Skeletal muscle cell (primary cell): ENCODE measurements around the gene ZNF215.
"Not testable (repeated sequence)": the region's sequence is repeated elsewhere in the genome, so short reads cannot be mapped to it uniquely, and the experiment has no call there.

Experiments used
- DNase-seq: peaks from one replicate; pipeline ENCODE4 v3.0.0-alpha.2; 2010; ENCODE audit warnings: low read depth
- H3K4me3 ChIP-seq: 2 replicates; pipeline ENCODE4 v1.5.1; 2011; ENCODE audit warnings: low read depth, mild to moderate bottlenecking, control low read depth, low read length, moderate library complexity

Gene ZNF215

DNA sequence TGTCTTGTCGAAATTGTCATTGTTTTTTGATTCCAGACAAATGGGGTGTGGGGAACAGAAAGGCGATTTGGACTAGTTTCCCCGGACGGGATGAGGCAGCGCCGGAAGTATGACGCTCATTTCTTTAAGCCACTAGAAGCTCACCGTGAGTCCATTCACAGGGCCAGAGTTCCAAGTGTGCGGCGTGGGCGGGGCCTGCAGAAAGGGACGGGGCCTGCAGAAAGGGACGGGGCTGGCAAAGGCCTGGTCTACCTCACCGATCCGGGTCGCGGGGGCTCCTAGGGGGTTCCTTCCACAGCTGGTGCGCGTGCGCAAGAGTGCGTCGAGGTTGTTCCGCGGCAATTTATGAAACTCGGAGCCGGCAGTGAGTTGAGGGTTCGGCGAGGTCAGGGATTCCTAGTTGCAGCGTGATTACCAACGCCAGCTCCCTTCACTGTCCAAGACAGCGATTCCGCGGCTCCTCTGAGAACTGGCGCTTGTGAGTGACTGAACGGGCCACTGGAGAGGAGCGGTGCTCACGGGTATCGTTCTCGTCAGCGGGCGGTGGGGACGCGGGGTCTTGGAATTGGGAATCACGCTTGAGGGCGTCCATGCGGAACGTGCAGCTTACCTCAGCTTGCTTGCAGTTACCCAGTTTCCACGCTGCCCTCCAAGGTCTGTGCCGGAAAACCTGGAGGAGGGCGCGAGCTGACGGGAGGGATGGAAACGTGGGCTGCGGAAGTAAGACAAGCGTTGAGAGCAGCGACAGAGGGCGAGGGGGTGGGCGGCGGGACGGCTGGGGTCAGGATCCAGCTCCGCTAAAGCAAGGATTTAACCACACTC lies at the start of gene ZNF215:
ZNF215 (plus strand) TSS at position 219 of the 822 bp plus-strand sequence. CDS start 5,847 bp downstream, outside the sequence.
- H3K4me3 ChIP-seq = peak within 1 kb of the TSS; percentile 81
- DNase-seq = peak; percentile 60

DNA sequence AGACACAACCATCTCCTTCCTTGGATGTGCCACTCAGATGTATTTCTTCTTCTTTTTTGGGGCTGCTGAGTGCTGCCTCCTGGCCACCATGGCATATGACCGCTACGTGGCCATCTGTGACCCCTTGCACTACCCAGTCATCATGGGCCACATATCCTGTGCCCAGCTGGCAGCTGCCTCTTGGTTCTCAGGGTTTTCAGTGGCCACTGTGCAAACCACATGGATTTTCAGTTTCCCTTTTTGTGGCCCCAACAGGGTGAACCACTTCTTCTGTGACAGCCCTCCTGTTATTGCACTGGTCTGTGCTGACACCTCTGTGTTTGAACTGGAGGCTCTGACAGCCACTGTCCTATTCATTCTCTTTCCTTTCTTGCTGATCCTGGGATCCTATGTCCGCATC lies 49.3 kb upstream of the ZNF215 start:
- no peak for DNase-seq
- H3K4me3 ChIP-seq = no peak overlapping the region

DNA sequence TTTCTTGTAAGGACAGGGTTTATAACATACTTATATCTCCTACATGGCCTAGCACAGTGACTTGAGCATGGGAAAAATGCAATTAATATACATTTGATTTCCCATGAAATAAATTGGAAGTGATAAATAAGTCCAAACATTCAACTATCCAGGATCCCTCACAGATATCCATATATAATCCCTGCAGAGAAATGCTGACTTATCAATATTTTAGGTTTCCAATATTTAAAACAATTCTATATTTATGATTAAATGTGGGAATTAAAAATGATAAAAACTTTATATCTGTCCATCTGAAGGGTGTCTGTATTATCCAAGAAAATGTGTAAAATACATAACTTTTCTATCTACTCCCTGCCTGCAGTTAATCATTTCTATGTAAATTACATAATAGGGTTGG lies 43.5 kb upstream of the ZNF215 start:
- DNase-seq = no peak

DNA sequence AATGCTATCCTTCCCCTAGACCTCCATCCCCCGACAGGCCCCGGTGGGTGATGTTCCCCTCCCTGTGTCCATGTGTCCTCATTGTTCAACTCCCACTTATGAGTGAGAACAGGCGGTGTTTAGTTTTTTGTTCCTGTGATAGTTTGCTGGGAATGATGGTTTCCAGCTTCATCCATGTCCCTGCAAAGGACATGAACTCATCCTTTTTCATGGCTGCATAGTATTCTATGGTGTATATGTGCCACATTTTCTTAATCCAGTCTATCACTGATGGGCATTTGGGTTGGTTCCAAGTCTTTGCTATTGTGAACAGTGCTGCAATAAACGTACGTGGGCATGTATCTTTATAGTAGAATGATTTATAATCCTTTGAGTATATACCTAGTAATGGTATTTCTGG lies 38.5 kb upstream of the ZNF215 start:
- H3K4me3 ChIP-seq, DNase-seq: not testable (repeated sequence)

More for the DNA sequence above, 43.5 kb upstream of the ZNF215 start:
- H3K4me3 ChIP-seq = no peak overlapping the region

DNA sequence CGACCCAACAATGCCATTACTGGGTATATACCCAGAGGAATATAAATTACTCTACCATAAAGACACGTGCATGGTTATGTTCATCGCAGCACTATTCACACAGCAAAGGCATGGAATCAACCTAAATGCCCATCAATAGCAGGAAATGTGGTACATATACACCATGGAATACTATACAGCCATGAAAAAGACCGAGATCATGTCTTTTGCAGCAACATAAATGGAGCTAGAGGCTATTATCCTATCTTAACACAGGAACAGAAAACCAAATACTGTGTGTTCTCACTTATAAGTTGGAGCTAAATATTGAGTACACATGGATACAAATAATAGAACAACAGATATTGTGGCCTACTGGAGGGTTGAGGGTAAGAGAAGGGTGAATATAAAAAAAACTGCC lies 37.4 kb upstream of the ZNF215 start:
- no peak for DNase-seq
- H3K4me3 ChIP-seq = no peak overlapping the region

DNA sequence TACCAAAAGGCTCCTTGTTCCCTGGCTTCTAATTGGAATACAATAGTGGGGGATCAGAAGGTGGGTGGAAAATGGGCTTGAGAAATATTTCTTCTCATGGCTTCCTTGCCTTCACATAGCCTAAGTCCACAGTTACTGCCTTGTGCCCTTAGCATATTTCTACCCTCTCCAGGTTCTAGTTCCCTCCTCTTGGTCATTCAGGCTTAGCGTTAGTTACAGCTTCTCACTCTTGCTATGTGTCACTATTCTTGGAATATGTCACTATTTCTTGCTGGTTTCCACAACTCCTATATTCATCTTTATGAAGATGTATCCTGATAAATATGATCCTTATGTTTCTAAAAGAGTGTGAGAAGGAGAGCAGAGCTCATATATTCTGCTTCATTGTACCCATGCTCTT lies 36.4 kb upstream of the ZNF215 start:
- DNase-seq = no peak

DNA sequence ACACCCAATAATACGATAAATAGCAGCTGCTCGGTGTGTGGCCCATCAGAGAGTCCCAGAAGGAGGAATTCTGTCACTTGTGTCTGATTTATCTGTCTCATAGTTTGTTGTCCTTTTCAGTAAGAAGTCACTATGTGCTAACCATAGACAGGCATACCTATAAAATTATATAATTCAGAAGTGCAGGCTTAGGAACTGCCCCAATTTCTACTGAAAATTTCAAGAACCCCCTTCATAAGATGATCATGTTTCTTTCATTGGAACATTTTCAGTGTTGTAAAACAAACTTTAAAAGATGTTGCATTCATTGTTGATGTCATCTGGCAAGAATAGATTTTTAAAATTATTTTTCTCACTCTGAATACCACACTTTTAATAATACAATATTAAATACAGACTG lies 33.8 kb upstream of the ZNF215 start, which contains the start of gene OR2D2:
OR2D2 (minus strand) TSS at position 101 of the 400 bp plus-strand sequence; CDS start at position 101, 0 bp downstream.
- DNase-seq = no peak
- H3K4me3 ChIP-seq = no peak within 1 kb of the TSS

More for the DNA sequence above, 36.4 kb upstream of the ZNF215 start:
- no peak overlapping the region for H3K4me3 ChIP-seq

DNA sequence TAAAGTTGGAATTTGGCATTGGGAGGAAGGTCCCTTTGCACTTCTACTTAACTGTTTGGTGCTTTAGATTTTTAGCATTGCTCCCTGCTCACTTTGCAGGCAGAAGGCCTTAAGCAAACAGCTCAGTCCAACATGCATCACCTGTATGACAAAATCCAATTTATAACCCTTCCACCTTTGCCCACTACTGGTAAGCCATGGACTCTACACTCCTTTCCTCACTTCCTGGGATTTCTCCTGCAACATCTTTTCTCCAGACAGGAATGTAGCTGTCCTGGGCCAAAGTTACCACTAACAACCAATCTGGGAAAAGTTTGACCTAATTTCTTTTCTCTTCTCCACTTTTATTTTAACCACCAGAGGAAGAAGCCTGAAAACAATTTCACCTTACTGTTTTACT lies 32.1 kb upstream of the ZNF215 start:
- H3K4me3 ChIP-seq = no peak overlapping the region
- no peak for DNase-seq

DNA sequence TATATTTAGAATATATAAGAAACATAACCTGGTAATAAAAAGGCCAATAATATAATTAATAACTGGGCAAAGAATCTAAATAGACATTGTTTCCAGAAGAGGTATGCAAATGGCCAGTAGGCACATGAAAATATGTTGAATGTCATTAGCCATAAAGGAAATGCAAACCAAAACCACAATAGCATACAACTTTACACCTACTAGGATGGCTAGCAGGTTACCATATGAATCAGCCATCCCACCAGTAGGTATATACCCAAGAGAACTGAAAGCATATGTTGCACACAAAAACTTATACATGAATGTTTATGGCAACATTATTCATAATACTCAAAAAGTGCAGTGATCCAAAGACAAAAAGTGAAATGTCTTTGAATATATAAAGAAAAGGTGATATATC lies 31.2 kb upstream of the ZNF215 start:
- H3K4me3 ChIP-seq = no peak overlapping the region
- no peak for DNase-seq

DNA sequence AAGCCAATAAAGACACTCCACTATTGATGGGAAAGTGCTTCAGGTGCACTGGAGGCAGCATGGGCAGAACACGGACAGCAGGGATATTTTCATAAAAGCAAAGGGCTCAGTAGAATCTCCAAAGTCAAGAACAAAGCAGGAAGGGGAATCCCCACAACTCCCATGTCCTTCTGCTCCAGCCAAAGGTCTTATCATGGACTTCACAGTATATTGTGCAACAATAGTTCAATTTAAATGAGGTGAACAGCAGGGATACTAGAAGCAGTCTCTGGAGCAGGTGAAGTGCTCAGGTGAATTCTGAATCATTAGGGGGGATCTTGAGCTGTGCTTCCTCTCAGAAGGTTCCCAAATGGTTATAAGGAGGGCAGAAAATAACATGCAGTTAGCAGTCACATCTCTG lies 27.3 kb upstream of the ZNF215 start:
- no peak for DNase-seq
- H3K4me3 ChIP-seq = no peak overlapping the region

DNA sequence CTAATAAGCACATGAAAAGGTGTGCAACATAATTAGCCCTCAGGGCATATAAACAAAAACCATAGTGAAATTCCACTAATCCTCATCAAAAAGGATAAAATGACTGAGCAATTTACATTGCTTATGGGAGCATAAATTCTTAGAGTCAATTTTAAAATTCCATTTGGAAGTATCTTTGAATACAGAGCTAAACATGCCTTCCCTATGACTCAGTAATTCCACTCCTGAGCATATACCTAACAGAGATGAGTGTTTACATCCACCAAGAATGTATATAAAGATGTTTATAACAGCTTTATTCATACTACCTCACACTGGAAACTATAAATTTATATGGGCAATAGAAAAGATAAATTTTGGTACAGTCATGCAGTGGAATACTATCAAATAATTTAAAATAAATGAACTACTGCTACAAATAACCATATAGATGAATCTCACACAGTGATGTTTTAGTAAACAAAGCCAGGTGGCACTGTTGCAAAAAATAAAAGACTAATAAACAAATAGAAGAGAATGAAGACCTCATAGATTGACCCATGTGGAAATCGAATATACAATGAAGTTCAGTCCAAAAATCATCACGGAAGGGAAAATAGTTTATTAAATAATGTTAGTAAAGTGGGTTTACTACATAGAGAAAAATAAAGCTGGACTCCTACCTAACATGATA lies 25.8 kb upstream of the ZNF215 start:
- DNase-seq = no peak
- H3K4me3 ChIP-seq = no peak overlapping the region

DNA sequence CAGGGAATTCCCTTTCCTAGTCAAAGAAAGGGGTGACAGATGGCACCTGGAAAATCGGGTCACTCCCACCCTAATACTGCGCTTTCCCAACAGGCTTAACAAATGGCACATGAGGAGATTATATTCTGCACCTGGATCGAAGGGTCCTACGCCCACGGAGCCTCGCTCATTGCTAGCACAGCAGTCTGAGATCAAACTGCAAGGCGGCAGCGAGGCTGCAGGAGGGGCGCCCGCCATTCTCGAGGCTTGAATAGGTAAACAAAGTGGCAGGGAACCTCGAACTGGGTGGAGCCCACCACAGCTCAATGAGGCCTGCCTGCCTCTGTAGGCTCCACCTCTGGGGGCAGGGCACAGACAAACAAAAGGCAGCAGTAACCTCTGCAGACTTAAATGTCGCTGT lies 21.4 kb upstream of the ZNF215 start:
- DNase-seq, H3K4me3 ChIP-seq: not testable (repeated sequence)

DNA sequence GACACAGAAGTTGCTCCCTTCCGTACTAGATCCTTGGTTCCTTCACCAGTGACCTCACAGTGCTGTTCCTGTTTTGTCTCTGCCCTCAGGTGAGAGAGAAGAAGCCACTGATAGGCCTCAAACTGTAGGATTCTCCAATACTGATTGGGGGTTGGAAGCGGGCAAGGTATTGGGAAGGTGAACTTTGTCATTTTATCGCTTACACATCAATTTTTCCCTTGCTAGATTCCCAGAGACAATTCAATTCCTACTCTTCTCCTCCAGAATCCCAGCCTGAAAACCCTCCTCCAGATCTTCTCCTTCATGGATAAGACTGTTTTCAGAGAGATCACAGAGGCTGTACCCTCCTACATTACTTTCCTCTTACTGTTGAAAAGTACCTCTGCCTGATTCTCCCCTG lies 14.8 kb upstream of the ZNF215 start:
- DNase-seq = no peak
- H3K4me3 ChIP-seq = no peak overlapping the region

DNA sequence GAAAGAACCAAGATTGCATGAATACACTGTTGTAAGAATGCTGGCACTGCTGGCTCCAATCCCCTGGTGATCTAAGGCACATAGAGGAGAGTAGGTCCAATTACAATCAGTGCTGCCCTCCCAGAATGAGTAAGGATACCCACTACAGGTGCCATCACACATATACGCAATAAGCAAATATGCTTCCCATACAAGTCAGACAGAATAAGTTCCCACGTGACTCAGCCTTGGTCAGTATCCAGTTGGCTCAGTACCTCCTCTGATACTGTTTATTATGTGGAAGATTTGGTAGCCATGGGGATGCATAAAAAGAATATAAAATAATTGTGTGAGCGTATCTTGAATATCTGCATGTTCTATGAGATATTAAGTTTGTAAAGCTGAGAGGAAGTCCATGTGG lies 14.3 kb upstream of the ZNF215 start:
- H3K4me3 ChIP-seq = no peak overlapping the region
- DNase-seq = no peak

DNA sequence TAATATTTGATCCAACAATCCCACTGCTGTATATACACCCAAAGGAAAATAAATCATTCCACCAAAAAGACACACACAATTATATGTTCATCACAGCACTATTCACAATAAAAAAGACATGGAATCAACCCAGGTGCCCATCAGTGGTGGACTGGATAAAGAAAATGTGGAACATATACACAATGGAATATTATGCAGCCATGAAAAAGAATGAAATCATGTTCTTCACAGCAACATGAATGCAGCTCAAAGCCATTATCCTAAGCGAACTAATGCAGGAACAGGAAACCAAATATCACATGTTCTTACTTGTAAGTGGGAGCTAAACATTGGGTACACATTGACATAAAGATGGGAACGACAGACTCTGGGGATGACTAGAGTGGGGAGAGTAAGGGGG lies 6.5 kb upstream of the ZNF215 start:
- no peak for DNase-seq
- no peak overlapping the region for H3K4me3 ChIP-seq

DNA sequence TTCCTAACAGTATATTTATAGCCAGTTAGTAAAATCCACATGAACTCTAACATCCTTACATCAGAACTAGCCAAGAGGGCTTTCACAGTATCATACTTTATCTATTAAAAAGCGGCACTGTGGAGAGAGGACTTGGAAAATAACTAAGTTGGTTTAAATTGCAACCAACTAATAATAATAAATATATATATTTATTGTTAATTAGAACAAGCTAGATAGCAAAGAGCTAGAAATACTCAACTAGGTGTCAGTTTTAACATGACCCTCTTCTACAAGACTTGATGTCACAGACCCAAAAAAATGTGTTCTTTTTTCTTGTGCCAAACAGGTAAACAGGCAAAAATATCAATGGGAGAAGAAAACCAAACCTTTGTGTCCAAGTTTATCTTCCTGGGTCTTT lies 5.5 kb upstream of the ZNF215 start, which contains the start of gene OR2D3:
OR2D3 (plus strand) TSS at position 301 of the 400 bp plus-strand sequence; CDS start at position 301, 0 bp downstream.
- no peak for DNase-seq
- H3K4me3 ChIP-seq = no peak within 1 kb of the TSS

DNA sequence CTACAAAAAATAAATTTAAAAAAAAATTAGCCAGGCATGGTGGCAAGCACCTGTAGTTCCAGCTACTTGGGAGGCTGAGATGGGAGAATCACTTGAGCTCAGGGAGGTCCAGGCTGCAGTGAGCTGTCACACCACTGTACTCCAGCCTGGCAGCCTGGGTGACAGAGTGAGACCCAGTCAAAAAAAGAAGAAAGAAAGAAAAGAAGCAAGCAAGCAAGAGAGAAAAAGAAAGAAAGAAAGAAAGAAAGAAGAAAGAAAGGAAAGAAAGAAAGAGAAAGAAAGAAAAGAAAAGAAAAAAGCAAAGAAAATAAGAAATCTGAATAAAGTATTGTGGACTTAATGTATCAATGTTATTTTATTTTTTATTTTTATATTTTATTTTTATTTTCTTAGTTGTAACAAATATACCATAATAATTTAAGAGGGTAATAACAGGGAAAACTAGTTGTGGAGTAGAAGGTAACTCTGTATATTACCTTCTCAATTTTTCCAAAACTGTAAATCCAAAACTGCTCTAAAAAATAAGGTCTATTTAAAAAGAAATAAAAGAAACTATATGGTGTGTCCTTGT lies 1.1 kb upstream of the ZNF215 start:
- DNase-seq = no peak
- H3K4me3 ChIP-seq = no peak overlapping the region

DNA sequence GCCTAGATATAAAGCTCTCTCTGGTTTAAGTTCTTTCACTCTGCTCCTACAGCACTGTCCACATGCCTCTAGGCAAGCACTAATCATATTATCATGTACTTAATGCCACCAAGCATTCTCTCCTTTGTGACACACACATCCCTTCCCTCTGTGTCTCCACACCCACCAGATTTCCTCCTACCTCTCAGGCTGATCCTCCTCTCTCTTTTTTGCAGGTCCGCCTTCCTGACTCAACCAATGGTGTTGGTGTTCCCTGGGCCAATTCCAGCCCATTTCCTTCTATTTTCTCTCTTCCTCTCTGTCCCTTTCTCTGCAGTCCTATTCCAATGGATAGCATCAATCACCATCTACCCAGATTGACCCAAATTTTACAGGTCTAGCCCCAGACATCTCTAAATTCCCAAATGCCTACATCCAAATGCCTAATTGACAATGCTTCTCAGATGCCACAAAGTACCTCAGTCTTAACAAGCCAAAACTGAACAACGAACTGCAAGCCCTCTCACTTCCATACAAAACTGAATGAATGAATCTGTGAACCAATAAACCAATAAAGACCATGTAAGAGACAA lies 504 bp upstream of the ZNF215 start:
- H3K4me3 ChIP-seq = peak overlapping the region; percentile 81
- DNase-seq = no peak

DNA sequence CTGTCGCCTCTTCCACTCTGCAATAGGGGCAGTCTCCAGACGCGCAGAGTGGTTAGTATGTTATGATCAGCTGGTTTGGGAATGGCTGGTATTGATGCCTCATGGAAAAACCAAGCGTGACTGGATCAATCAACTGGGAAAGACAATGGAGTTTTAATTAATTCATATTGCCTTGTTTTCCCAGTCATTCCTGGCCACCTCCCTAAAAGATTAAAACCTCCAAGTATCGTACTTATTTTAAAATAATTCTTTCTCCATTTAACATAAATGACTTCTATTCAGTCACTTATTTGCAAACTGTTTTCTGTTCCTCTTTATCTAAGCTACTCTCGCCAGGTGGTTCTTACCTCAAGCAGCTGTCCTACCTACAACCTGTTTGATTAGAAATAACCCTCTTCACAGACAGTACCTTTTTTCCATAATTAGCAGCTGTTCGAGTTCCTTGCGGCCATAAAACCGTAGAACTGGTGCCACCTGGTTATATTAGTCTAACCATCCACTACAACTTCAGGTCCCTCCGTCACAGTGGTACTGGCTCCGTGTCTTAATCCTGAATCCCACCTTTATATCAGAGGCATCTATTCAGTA lies 898 bp downstream of the ZNF215 start:
- DNase-seq = no peak

DNA sequence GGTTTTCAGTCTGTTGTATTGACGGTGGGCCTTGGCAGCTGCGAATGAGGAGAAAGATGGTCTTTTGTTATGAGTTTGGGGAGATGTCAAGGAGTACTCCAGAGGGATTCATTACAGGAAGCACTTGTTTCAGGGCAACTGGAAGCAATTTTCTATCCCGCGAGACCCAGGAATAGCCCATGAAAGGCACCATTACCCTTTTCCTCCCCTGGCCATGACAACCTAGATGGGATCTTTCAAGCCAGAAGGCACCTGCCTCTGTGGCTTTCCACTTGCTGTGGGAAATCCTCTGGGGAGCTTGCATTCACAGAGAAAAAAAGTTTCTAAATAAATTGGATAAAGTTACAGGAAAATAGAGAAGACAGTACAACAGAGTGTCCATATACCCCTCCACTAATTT lies 2.7 kb downstream of the ZNF215 start:
- no peak for DNase-seq
- no peak overlapping the region for H3K4me3 ChIP-seq

More for the DNA sequence above, 898 bp downstream of the ZNF215 start:
- H3K4me3 ChIP-seq = peak overlapping the region; percentile 81
